ENCODE measurements around the gene NTMT1.
A peak's percentile ranks its signal among the peaks of the same experiment; 100 is the strongest.

The NTMT1 gene

GRCh38 chr9:129612123-129612522 lies 13.8 kb upstream of the NTMT1 start:
- H3K36me3 ChIP-seq (ENCODE audit: control insufficient read depth, insufficient read depth, low read length), result no peaks in the 10 kb centered on the region
- peaks cover 3% of the 10 kb centered on the region for H3K4me1 ChIP-seq (ENCODE audit: control insufficient read depth, insufficient read depth, low read length)
- no peak overlapping the region for H3K4me3 ChIP-seq (ENCODE audit: low read length)
- no peak overlapping the region for H3K9ac ChIP-seq (ENCODE audit: low read length)
- no peak overlapping the region for H3K27ac ChIP-seq (ENCODE audit: low read depth, low read length)
- no peaks in the 10 kb centered on the region for H3K27me3 ChIP-seq (ENCODE audit: control insufficient read depth, insufficient read depth, low read length)

- Histone ChIP-seq H3K9ac (ENCODE audit: low read length) (no peak overlapping the region), H3K27me3 (ENCODE audit: control insufficient read depth, insufficient read depth, low read length) (no peaks in the 10 kb centered on the region), H3K4me1 (ENCODE audit: control insufficient read depth, insufficient read depth, low read length) (peaks cover 3% of the 10 kb centered on the region), H3K27ac (ENCODE audit: low read depth, low read length) (peak overlapping the region; percentile 43), H3K36me3 (ENCODE audit: control insufficient read depth, insufficient read depth, low read length) (no peaks in the 10 kb centered on the region), H3K4me3 (ENCODE audit: low read length) (no peak overlapping the region)
These were observed 13.0 kb upstream of the NTMT1 start for GRCh38 chr9:129612815-129613519.

DNA sequence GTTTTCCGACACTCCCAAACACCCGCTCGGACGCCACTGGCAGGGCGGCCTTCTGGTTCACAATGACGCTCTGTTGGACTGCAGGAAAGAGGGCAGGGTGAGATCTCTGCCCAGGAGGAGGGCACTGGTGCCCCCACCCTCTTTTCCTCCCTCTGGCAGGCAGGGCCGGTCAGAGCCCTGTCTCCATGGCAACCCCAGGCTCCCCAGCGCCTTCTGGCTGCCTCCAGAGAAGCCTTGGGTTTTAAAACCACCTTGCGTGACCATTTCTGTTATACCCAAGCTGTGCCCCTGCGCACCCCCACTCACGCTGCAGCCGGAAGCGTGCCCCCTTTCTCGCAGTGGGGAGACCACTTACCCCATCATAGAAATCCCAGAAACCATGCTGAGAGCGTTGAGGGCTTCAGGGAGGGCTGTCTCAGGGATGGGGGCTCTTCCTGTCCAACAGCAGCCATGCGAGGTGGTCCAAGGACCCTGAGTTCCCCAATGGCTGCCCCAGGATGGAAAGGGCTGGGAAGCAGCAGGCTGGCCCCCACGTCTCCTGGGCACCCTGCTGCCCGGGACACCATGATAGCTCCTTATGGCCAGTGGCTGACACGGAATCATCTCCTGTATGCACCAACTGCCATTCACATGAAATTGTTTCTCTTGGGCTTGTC lies 12.3 kb upstream of the NTMT1 start:
- H3K4me3 ChIP-seq (ENCODE audit: low read length), result no peak overlapping the region
- no peak overlapping the region for H3K27ac ChIP-seq (ENCODE audit: low read depth, low read length)
- no peaks in the 10 kb centered on the region for H3K27me3 ChIP-seq (ENCODE audit: control insufficient read depth, insufficient read depth, low read length)
- H3K9ac ChIP-seq (ENCODE audit: low read length), result no peak overlapping the region
- peaks cover 3% of the 10 kb centered on the region for H3K4me1 ChIP-seq (ENCODE audit: control insufficient read depth, insufficient read depth, low read length)
- no peaks in the 10 kb centered on the region for H3K36me3 ChIP-seq (ENCODE audit: control insufficient read depth, insufficient read depth, low read length)

DNA sequence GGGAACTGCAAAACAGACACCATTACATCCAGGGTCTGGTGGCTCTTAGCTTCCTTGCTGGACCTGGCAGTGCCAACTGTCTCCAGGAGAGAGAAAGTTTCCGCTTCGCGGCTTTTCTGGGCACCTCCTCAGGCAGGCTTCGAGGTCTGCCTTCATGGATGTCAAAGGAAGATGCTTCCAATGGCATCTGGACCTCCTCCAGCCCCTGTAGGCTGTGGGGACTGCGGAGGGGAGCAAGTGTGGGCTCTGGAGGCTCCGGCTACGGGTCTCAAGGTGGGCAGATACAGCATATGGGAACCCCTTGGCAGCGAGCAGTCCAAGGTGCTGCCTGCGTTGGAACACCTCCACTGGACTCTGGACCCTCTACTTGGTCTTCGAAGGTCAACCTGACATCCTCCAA lies 11.0 kb upstream of the NTMT1 start:
- Histone ChIP-seq H3K36me3 (ENCODE audit: control insufficient read depth, insufficient read depth, low read length) (no peaks in the 10 kb centered on the region), H3K4me1 (ENCODE audit: control insufficient read depth, insufficient read depth, low read length) (peaks cover 3% of the 10 kb centered on the region), H3K4me3 (ENCODE audit: low read length) (no peak overlapping the region), H3K9ac (ENCODE audit: low read length) (no peak overlapping the region), H3K27ac (ENCODE audit: low read depth, low read length) (no peak overlapping the region), H3K27me3 (ENCODE audit: control insufficient read depth, insufficient read depth, low read length) (no peaks in the 10 kb centered on the region)

GRCh38 chr9:129615407-129616285 lies 10.3 kb upstream of the NTMT1 start:
- H3K9ac ChIP-seq (ENCODE audit: low read length), result no peak overlapping the region
- no peaks in the 10 kb centered on the region for H3K27me3 ChIP-seq (ENCODE audit: control insufficient read depth, insufficient read depth, low read length)
- H3K36me3 ChIP-seq (ENCODE audit: control insufficient read depth, insufficient read depth, low read length), result no peaks in the 10 kb centered on the region
- H3K27ac ChIP-seq (ENCODE audit: low read depth, low read length), result no peak overlapping the region
- H3K4me1 ChIP-seq (ENCODE audit: control insufficient read depth, insufficient read depth, low read length), result peaks cover 3% of the 10 kb centered on the region
- no peak overlapping the region for H3K4me3 ChIP-seq (ENCODE audit: low read length)

DNA sequence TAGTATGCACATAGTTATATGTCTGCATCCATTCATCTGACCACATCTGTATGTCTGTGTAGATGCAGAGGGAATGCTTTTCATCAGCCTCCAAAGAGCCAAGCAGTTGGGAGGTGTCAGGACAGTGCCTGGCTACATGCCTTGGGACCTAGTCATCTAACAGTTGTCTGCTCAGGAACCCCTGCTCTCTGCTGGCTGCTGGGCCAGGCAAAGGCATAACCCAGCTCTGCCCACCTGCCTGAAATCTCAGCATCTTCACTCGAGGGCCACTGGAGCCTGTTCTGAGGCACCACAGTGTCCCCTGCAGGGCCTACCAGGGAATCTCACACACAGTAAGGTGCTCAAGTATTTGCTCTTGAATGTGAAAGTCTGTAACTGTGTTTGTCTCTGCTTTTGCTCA lies 8.8 kb upstream of the NTMT1 start:
- Histone ChIP-seq H3K4me1 (ENCODE audit: control insufficient read depth, insufficient read depth, low read length) (no peaks in the 10 kb centered on the region), H3K4me3 (ENCODE audit: low read length) (no peak overlapping the region), H3K27me3 (ENCODE audit: control insufficient read depth, insufficient read depth, low read length) (no peaks in the 10 kb centered on the region), H3K27ac (ENCODE audit: low read depth, low read length) (no peak overlapping the region), H3K9ac (ENCODE audit: low read length) (no peak overlapping the region), H3K36me3 (ENCODE audit: control insufficient read depth, insufficient read depth, low read length) (no peaks in the 10 kb centered on the region)

DNA sequence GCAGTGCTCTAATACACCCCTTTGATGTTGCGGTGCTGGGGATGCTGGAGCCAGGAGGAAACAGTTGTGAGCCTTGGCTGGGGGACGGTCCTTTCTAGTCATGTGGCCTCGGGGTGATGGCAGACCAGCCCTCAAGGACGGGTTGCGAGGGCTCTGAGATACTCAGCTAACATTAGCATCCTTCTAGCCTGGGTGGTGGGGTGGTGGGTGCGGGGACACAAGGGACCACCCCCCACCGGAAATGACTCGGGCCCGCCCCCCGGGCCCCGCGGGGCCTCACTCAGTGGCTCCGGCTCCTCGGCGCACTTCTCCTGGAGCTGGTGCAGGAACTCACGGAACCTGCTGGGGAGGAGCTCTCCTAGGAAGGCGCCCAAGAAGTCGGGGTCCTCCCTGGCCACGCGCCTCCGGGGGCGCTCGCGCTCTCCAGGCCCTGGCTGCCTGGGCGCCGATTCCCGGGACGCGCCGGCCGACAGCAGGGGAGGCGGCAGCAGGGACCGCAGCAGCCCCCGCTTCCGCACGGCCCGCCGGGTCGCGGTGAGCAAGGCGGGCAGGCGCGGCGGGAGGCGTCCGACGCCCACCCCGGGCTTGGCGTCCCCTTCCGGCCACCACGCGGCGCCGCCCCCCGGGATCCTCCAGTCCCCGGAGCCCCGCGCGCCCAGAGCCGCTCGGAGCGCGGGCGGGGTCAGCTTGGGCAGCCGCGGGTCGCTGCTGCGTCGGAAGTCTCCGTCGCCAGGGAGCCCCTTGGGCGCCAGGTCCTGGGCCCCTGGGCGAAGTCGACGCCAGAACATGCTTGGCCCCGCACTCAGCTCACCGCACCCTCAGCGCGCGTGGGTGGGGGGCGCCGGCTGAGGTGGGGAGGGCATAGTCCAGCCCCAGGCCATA lies 5.9 kb upstream of the NTMT1 start:
- Histone ChIP-seq H3K36me3 (ENCODE audit: control insufficient read depth, insufficient read depth, low read length) (no peaks in the 10 kb centered on the region), H3K27me3 (ENCODE audit: control insufficient read depth, insufficient read depth, low read length) (no peaks in the 10 kb centered on the region), H3K4me1 (ENCODE audit: control insufficient read depth, insufficient read depth, low read length) (no peaks in the 10 kb centered on the region), H3K9ac (ENCODE audit: low read length) (peak overlapping the region; percentile 13), H3K4me3 (ENCODE audit: low read length) (peak overlapping the region; percentile 52), H3K27ac (ENCODE audit: low read depth, low read length) (no peak overlapping the region)

DNA sequence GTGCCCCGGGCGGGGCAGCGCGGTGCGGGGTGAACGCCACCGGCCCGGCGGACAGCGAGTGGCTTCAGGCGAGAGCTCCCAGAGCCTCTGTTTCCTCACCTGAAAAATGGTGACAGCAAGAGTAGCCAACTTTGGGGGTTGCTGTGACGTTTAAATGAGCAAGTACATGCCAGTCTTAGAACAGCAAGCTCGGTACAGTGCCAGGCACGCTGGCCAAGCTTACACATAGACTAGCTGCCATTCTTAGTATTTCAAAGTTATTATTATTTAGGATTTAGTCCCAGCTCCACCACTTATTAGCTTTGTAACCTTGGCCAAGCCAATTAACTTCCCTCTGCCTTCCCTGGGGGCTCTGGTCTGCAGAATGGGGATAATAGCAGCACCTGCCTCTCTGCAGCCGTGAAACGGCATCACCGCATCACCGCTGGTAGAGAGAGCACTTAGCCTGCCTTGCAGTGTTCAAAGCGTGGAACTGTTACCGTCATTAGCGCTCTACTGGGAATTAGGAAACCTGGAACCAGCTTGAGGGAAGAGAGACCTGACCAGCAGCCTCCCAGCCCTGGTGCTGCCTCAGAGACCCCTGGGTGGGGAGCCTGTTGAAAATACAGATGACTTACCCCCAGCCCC lies 5.2 kb upstream of the NTMT1 start, which contains the start of gene C9orf50:
Gene C9orf50 (minus strand): TSS at position 433 of the 627 bp plus-strand sequence. CDS start 527 bp downstream, outside the sequence.
- Histone ChIP-seq H3K4me3 (ENCODE audit: low read length) (peak within 1 kb of the TSS; percentile 52), H3K27me3 (ENCODE audit: control insufficient read depth, insufficient read depth, low read length) (no peaks in the 10 kb centered on the region), H3K27ac (ENCODE audit: low read depth, low read length) (no peak within 1 kb of the TSS), H3K4me1 (ENCODE audit: control insufficient read depth, insufficient read depth, low read length) (no peaks in the 10 kb centered on the region), H3K36me3 (ENCODE audit: control insufficient read depth, insufficient read depth, low read length) (no peaks in the 10 kb centered on the region), H3K9ac (ENCODE audit: low read length) (peak within 1 kb of the TSS; percentile 13)

GRCh38 chr9:129623331-129623730 lies 2.6 kb upstream of the NTMT1 start:
- Histone ChIP-seq H3K27me3 (ENCODE audit: control insufficient read depth, insufficient read depth, low read length) (no peaks in the 10 kb centered on the region), H3K4me1 (ENCODE audit: control insufficient read depth, insufficient read depth, low read length) (no peaks in the 10 kb centered on the region), H3K27ac (ENCODE audit: low read depth, low read length) (no peak overlapping the region), H3K36me3 (ENCODE audit: control insufficient read depth, insufficient read depth, low read length) (no peaks in the 10 kb centered on the region), H3K9ac (ENCODE audit: low read length) (no peak overlapping the region), H3K4me3 (ENCODE audit: low read length) (no peak overlapping the region)

GRCh38 chr9:129624168-129624759 lies 1.7 kb upstream of the NTMT1 start:
- Histone ChIP-seq H3K27me3 (ENCODE audit: control insufficient read depth, insufficient read depth, low read length) (no peaks in the 10 kb centered on the region), H3K4me3 (ENCODE audit: low read length) (no peak overlapping the region), H3K4me1 (ENCODE audit: control insufficient read depth, insufficient read depth, low read length) (no peaks in the 10 kb centered on the region), H3K36me3 (ENCODE audit: control insufficient read depth, insufficient read depth, low read length) (no peaks in the 10 kb centered on the region), H3K9ac (ENCODE audit: low read length) (no peak overlapping the region), H3K27ac (ENCODE audit: low read depth, low read length) (no peak overlapping the region)

DNA sequence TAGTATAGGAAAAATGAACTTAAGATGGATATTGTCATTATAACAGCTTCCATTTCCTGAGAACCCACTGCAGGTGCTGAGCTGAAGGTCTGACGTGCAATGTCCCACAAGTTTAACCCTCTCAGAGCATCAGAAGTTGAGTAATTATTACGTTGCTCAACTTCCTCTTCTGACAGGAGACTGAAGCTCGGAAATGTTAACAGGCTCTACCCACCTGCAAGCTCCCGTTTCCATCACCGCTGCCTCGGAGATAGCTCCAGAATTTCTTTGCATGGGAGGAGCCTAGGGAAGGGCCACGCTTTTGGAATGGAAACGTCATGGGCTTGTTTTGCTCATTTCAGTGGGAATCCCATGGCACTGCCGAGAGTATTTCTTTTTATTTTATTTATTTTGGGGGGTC lies 1.0 kb upstream of the NTMT1 start:
- Histone ChIP-seq H3K4me3 (ENCODE audit: low read length) (no peak overlapping the region), H3K36me3 (ENCODE audit: control insufficient read depth, insufficient read depth, low read length) (no peaks in the 10 kb centered on the region), H3K27me3 (ENCODE audit: control insufficient read depth, insufficient read depth, low read length) (no peaks in the 10 kb centered on the region), H3K27ac (ENCODE audit: low read depth, low read length) (no peak overlapping the region), H3K4me1 (ENCODE audit: control insufficient read depth, insufficient read depth, low read length) (no peaks in the 10 kb centered on the region), H3K9ac (ENCODE audit: low read length) (no peak overlapping the region)
